C4-2B (cell line): ENCODE data around the gene NPAS4.

Experiments used
- ZFX ChIP-seq: fragments of 450-650 bp; IDR thresholded peaks from 2 replicates; pipeline ENCODE4 v1.6.1; 2017
- TF ChIP-seq, protein P1 (sequence below): fragments of 450-650 bp; conservative IDR thresholded peaks from 2 replicates; pipeline ENCODE4 v1.5.1; 2017; ENCODE audit warnings: mild to moderate bottlenecking

DNA sequence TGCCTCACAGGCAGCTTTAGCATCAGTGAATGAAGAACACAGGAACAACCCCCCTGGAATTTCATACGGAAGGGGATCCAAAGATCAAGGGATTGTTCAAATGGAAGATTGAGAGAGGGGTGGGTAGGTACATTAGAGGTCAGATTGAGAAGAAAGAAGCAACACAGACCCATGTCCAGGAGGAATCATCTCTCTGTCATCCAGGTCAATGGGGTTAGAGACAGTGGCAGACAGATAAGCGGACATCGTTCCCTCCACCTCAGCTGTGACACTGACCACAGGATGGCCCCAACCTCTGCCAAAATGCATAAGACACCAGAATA is 1.9 kb upstream of the NPAS4 start:
- TF ChIP-seq, protein P1, sequence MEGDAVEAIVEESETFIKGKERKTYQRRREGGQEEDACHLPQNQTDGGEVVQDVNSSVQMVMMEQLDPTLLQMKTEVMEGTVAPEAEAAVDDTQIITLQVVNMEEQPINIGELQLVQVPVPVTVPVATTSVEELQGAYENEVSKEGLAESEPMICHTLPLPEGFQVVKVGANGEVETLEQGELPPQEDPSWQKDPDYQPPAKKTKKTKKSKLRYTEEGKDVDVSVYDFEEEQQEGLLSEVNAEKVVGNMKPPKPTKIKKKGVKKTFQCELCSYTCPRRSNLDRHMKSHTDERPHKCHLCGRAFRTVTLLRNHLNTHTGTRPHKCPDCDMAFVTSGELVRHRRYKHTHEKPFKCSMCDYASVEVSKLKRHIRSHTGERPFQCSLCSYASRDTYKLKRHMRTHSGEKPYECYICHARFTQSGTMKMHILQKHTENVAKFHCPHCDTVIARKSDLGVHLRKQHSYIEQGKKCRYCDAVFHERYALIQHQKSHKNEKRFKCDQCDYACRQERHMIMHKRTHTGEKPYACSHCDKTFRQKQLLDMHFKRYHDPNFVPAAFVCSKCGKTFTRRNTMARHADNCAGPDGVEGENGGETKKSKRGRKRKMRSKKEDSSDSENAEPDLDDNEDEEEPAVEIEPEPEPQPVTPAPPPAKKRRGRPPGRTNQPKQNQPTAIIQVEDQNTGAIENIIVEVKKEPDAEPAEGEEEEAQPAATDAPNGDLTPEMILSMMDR: no peak
- no peak for TF ChIP-seq ZFX
